H1 (cell line): ENCODE results near the gene CACNA1E. TPM values are rescaled to one million over a fixed set of nuclear protein-coding genes. Genes with fewer than 3 reads are reported as not detected.

ENCODE experiments used
- CTCF ChIA-PET: fragments of 300-600 bp; sonication (Branson Sonifier 250); formaldehyde crosslinking; loops from one replicate; lab custom pipeline; 2021; ENCODE audit not compliant: partially characterized antibody; lab: Charles Lee
- POLR2A ChIA-PET: fragments of 300-600 bp; sonication (Branson Sonifier 250); formaldehyde crosslinking; loops from one replicate; lab custom pipeline; 2021; ENCODE audit warnings: inconsistent platforms; ENCODE audit not compliant: partially characterized antibody; lab: Charles Lee
- DNase-seq, 2 experiments: peaks; one replicate each; pipeline versions ENCODE4 v3.0.0 to v3.0.0-alpha.2; 2010 to 2022; ENCODE audit warnings: low spot score in 2 of 2, low read depth in 1 of 2, mixed read lengths in 1 of 2
- FAIRE-seq: peaks from 2 replicates; lab custom pipeline; 2011; peaks lifted over from hg19 to GRCh38; lab: Jason Lieb, UNC
- H2AFZ ChIP-seq: 2 replicates; pipeline ENCODE4 v1.8.1; 2012; ENCODE audit warnings: low read length, inconsistent platforms
- H2AK5ac ChIP-seq: 2 replicates; pipeline ENCODE4 v1.6.1; 2013; ENCODE audit warnings: low read depth, low read length
- H2BK120ac ChIP-seq: replicated peaks from 2 replicates; pipeline ENCODE3; 2013; ENCODE audit warnings: low read depth, low read length, inconsistent platforms
- H2BK12ac ChIP-seq: 2 replicates; pipeline ENCODE4 v1.6.1; 2013; ENCODE audit warnings: low read depth, low read length
- H2BK15ac ChIP-seq: 2 replicates; pipeline ENCODE4 v1.6.1; 2013; ENCODE audit warnings: low read length
- H2BK20ac ChIP-seq: 2 replicates; pipeline ENCODE4 v1.6.1; 2013; ENCODE audit warnings: low read length
- H2BK5ac ChIP-seq: 2 replicates; pipeline ENCODE4 v1.6.1; 2013; ENCODE audit warnings: low read depth, low read length
- H3K14ac ChIP-seq: 2 replicates; pipeline ENCODE4 v1.6.1; 2013; ENCODE audit warnings: inconsistent platforms; ENCODE audit not compliant: insufficient read length
- H3K18ac ChIP-seq: 2 replicates; pipeline ENCODE4 v1.6.1; 2013; ENCODE audit warnings: low read length; ENCODE audit errors: extremely low read depth
- H3K23ac ChIP-seq: 2 replicates; pipeline ENCODE4 v1.6.1; 2013; ENCODE audit warnings: inconsistent platforms; ENCODE audit not compliant: insufficient read length
- H3K23me2 ChIP-seq: 2 replicates; pipeline ENCODE4 v1.6.1; 2013; ENCODE audit warnings: low read depth, low read length
- H3K27ac ChIP-seq: 2 replicates; pipeline ENCODE4 v1.6.1; 2011; ENCODE audit warnings: low read depth, low read length, inconsistent platforms
- H3K27me3 ChIP-seq, 4 experiments: replicated peaks in 1 of 4; 1 replicate in 1 of 4; 2 replicates in 3 of 4; pipeline versions ENCODE4 v1.6.1 to v1.8.1; 2011 to 2013; ENCODE audit warnings: low read length in 3 of 4, mild to moderate bottlenecking in 3 of 4, inconsistent platforms in 2 of 4, mixed read lengths in 2 of 4, moderate library complexity in 1 of 4; ENCODE audit not compliant: control insufficient read depth in 3 of 4, insufficient read depth in 3 of 4; ENCODE audit errors: extremely low read depth in 1 of 4
- H3K36me3 ChIP-seq, 4 experiments: 2 replicates each; pipeline versions ENCODE4 v1.6.1 to v1.8.1; 2011 to 2013; ENCODE audit warnings: mild to moderate bottlenecking in 4 of 4, low read length in 3 of 4, moderate library complexity in 2 of 4, control low read depth in 1 of 4, inconsistent platforms in 1 of 4; ENCODE audit not compliant: insufficient read depth in 4 of 4, control insufficient read depth in 2 of 4
- H3K4ac ChIP-seq: replicated peaks from 2 replicates; pipeline ENCODE3; 2013; ENCODE audit warnings: low read length, low read depth, mixed read lengths, inconsistent platforms; ENCODE audit not compliant: insufficient read length
- H3K4me1 ChIP-seq, 4 experiments: replicated peaks in 1 of 4; 1 replicate in 1 of 4; 2 replicates in 3 of 4; pipeline versions ENCODE4 v1.6.1 to v1.8.1; 2011 to 2013; ENCODE audit warnings: low read length in 3 of 4, inconsistent platforms in 2 of 4, mixed read lengths in 1 of 4; ENCODE audit not compliant: insufficient read depth in 4 of 4, control insufficient read depth in 3 of 4
- H3K4me2 ChIP-seq, 2 experiments: 2 replicates each; pipeline versions ENCODE4 v1.6.1 to v1.8.1; 2011 to 2013; ENCODE audit warnings: low read depth in 2 of 2, low read length in 2 of 2, control low read depth in 1 of 2, inconsistent platforms in 1 of 2, mild to moderate bottlenecking in 1 of 2; ENCODE audit not compliant: insufficient read depth in 1 of 2
- H3K4me3 ChIP-seq, 4 experiments: fragments of 200-600, 300-600 bp in 1 of 4; sonication (generic), shearing (Covaris generic), sonication (Bioruptor Twin) in 1 of 4; 2 replicates each; pipeline versions ENCODE4 v1.5.1 to v1.8.1; 2011 to 2016; ENCODE audit warnings: low read length in 4 of 4, low read depth in 3 of 4, control low read depth in 2 of 4, inconsistent platforms in 2 of 4, mild to moderate bottlenecking in 2 of 4, mixed read lengths in 1 of 4, moderate library complexity in 1 of 4; ENCODE audit not compliant: insufficient read depth in 2 of 4; ENCODE audit errors: extremely low read depth in 1 of 4
- H3K56ac ChIP-seq: replicated peaks from 2 replicates; pipeline ENCODE3; 2013; ENCODE audit warnings: low read depth, mild to moderate bottlenecking, mixed read lengths, low read length, inconsistent platforms; ENCODE audit not compliant: insufficient read length
- H3K79me1 ChIP-seq: 2 replicates; pipeline ENCODE4 v1.6.1; 2013; ENCODE audit warnings: low read depth, low read length, control low read depth
- H3K79me2 ChIP-seq, 2 experiments: 2 replicates each; pipeline versions ENCODE4 v1.6.1 to v1.8.1; 2012 to 2013; ENCODE audit warnings: low read length in 2 of 2, mild to moderate bottlenecking in 2 of 2, inconsistent platforms in 1 of 2; ENCODE audit not compliant: insufficient read depth in 2 of 2, control insufficient read depth in 1 of 2
- H3K9ac ChIP-seq, 4 experiments: replicated peaks in 1 of 4; 1 replicate in 1 of 4; 2 replicates in 3 of 4; pipeline versions ENCODE4 v1.6.1 to v1.8.1; 2011 to 2013; ENCODE audit warnings: low read depth in 3 of 4, low read length in 3 of 4, control low read depth in 2 of 4, mild to moderate bottlenecking in 2 of 4, moderate library complexity in 2 of 4, inconsistent platforms in 1 of 4; ENCODE audit errors: extremely low read depth in 1 of 4
- H3K9me3 ChIP-seq, 2 experiments: 2 replicates each; pipeline versions ENCODE4 v1.6.1 to v1.8.1; 2012 to 2013; ENCODE audit warnings: mild to moderate bottlenecking in 2 of 2, moderate library complexity in 2 of 2, control low read depth in 1 of 2, inconsistent platforms in 1 of 2, low read depth in 1 of 2, low read length in 1 of 2, mixed read lengths in 1 of 2; ENCODE audit not compliant: insufficient read depth in 2 of 2
- H4K20me1 ChIP-seq, 2 experiments: replicated peaks in 1 of 2; 2 replicates each; pipeline versions ENCODE3 to v1.8.1; 2011 to 2013; ENCODE audit warnings: inconsistent platforms in 2 of 2, low read length in 2 of 2, mild to moderate bottlenecking in 1 of 2; ENCODE audit not compliant: insufficient read depth in 2 of 2, control insufficient read depth in 1 of 2
- H4K5ac ChIP-seq: 2 replicates; pipeline ENCODE4 v1.6.1; 2013; ENCODE audit warnings: low read length, low read depth, mixed read lengths, inconsistent platforms; ENCODE audit not compliant: insufficient read length
- H4K8ac ChIP-seq: 2 replicates; pipeline ENCODE4 v1.8.0; 2013; ENCODE audit warnings: mild to moderate bottlenecking, moderate library complexity, low read length, inconsistent platforms; ENCODE audit not compliant: insufficient read depth; ENCODE audit errors: extremely low read depth
- H4K91ac ChIP-seq: replicated peaks from 2 replicates; pipeline ENCODE3; 2013; ENCODE audit warnings: low read length, mixed read lengths, inconsistent platforms; ENCODE audit not compliant: insufficient read length
- ATF3 ChIP-seq: IDR thresholded peaks from 2 replicates; pipeline ENCODE4 v1.6.1; 2011; ENCODE audit warnings: low read depth, mild to moderate bottlenecking, low read length; ENCODE audit not compliant: insufficient read depth
- BRCA1 ChIP-seq: IDR thresholded peaks from 2 replicates; pipeline ENCODE4 v1.6.1; 2012; ENCODE audit warnings: low read depth, low read length, improper control_type of control experiment
- HDAC2 ChIP-seq, 2 experiments: fragments of 300-600 bp in 1 of 2; sonication (generic) in 1 of 2; IDR thresholded peaks; 2 replicates each; pipeline ENCODE4 v1.6.1; 2011 to 2012; ENCODE audit warnings: low read depth in 2 of 2, low read length in 2 of 2, mild to moderate bottlenecking in 2 of 2, moderate library complexity in 2 of 2, borderline replicate concordance in 1 of 2, inconsistent platforms in 1 of 2
- JUN ChIP-seq: IDR thresholded peaks from 2 replicates; pipeline ENCODE4 v1.6.1; 2011; ENCODE audit warnings: low read depth, mild to moderate bottlenecking, improper control_type of control experiment, low read length
- KDM1A ChIP-seq: fragments of 200-600, 300-600 bp; sonication (generic); IDR thresholded peaks from 2 replicates; pipeline ENCODE4 v1.7.1; 2016; ENCODE audit warnings: mild to moderate bottlenecking, low read length, borderline replicate concordance
- MAX ChIP-seq: IDR thresholded peaks from 2 replicates; pipeline ENCODE4 v1.6.1; 2012; ENCODE audit warnings: inconsistent platforms
- NRF1 ChIP-seq: IDR thresholded peaks from 2 replicates; pipeline ENCODE4 v1.6.1; 2011; ENCODE audit warnings: mild to moderate bottlenecking, low read depth, low read length, improper control_type of control experiment
- RAD21 ChIP-seq, 2 experiments: IDR thresholded peaks in 1 of 2; conservative IDR thresholded peaks in 1 of 2; 2 replicates each; pipeline ENCODE4 v1.6.1; 2011; ENCODE audit warnings: low read depth in 2 of 2, low read length in 2 of 2, improper control_type of control experiment in 1 of 2, inconsistent platforms in 1 of 2, mild to moderate bottlenecking in 1 of 2, moderate library complexity in 1 of 2
- SIX5 ChIP-seq: IDR thresholded peaks from 2 replicates; pipeline ENCODE4 v1.6.1; 2011; ENCODE audit warnings: mild to moderate bottlenecking, low read depth, low read length
- SUZ12 ChIP-seq: fragments of 200-600 bp; sonication (generic); IDR thresholded peaks from 2 replicates; pipeline ENCODE4 v1.6.1; 2012; ENCODE audit warnings: mild to moderate bottlenecking, inconsistent platforms, low read length, moderate library complexity, mixed read lengths
- TAF1 ChIP-seq: IDR thresholded peaks from 2 replicates; pipeline ENCODE4 v1.6.1; 2011; ENCODE audit warnings: mild to moderate bottlenecking, low read depth, low read length
- TCF12 ChIP-seq: IDR thresholded peaks from 2 replicates; pipeline ENCODE4 v1.6.1; 2011; ENCODE audit warnings: low read depth, mild to moderate bottlenecking, low read length
- YY1 ChIP-seq: IDR thresholded peaks from 2 replicates; pipeline ENCODE4 v1.6.1; 2011; ENCODE audit warnings: low read depth, mild to moderate bottlenecking, low read length
- WGBS, 2 experiments: shearing (Covaris generic) in 1 of 2; methylation state at CpG; one replicate each; pipeline versions ENCODE4 v1.1.6 to v1.1.7; 2013 to 2015; ENCODE audit warnings: low lambda C conversion rate in 2 of 2, mixed read lengths in 2 of 2, inconsistent platforms in 1 of 2, low coverage in 1 of 2, missing lambda C conversion rate in 1 of 2; ENCODE audit not compliant: insufficient replicate concordance in 2 of 2, insufficient coverage in 1 of 2, insufficient read length in 1 of 2; ENCODE audit errors: extremely low coverage in 1 of 2, missing lambda C conversion rate in 1 of 2; 5-methylcytosine and 5-hydroxymethylcytosine counted together
- polyA plus RNA-seq, 7 experiments: library from polyadenylated mRNA; depleted of rRNA in 3 of 7; stranded (reverse) in 5 of 7; unstranded in 2 of 7; fragments of >200 nt in 5 of 7; fragments of 200-250 nt in 2 of 7; gene quantifications; 1 replicate in 5 of 7; 2 replicates in 1 of 7; 4 replicates in 1 of 7; pipeline versions ENCODE4 v1.2.1 to v1.2.3, GENCODE V29; 2011 to 2013; ENCODE audit warnings: missing spikeins in 2 of 7, mixed read lengths in 2 of 7
- total RNA-seq: library from RNA; stranded (reverse); fragmentation: NEBNext Ultra II Directional; extraction: Animal tissue kit (Norgen Biotek cat#: 25700); gene quantifications from 2 replicates; pipeline ENCODE4 v1.2.1, GENCODE V29; 2021

CACNA1E gene
- total and polyA plus RNA-seq, 2 of the 8 experiments (the other 6 are each of a cell fraction or from before 2014, with no cell fraction given), result 0.98 to 1.3 TPM

- H3K4me2 ChIP-seq, result no peak overlapping the region
- no peak overlapping the region for H3K4ac ChIP-seq
- no peaks in the 10 kb centered on the region for H4K20me1 ChIP-seq
- no peak overlapping the region for H2BK5ac ChIP-seq
- no peak overlapping the region for H2BK12ac ChIP-seq
- ChIA-PET CTCF (interaction anchor here (0.7 to 2.4 kb wide), 7 partner anchors 8 to 385 kb away, joined by 3 to 6 read pairs (median 4); no protein-coding TSS in a partner anchor), POLR2A (no interaction called here)
- H4K5ac ChIP-seq, result no peak overlapping the region
- no peaks in the 10 kb centered on the region for H3K79me2 ChIP-seq
- no peak overlapping the region for H2BK120ac ChIP-seq
- no peak overlapping the region for H3K14ac ChIP-seq
- H3K36me3 ChIP-seq, result no peaks in the 10 kb centered on the region
- H3K18ac ChIP-seq, result no peak overlapping the region
- peaks cover 0 to 5% (median 3%) of the 10 kb centered on the region in 4 experiments; a peak in 4 of 7 replicates for H3K4me1 ChIP-seq
- H2AFZ ChIP-seq, result no peak overlapping the region
- no peak overlapping the region; the same call in 1 of the 2 replicates for H4K8ac ChIP-seq
- no peaks in the 10 kb centered on the region for H3K79me1 ChIP-seq
- no peak overlapping the region for H3K9ac ChIP-seq
- WGBS, 2 experiments, result 89 to 100% methylated on average over 1 to 3 of the region's 3 CpGs
- no peak overlapping the region for H3K56ac ChIP-seq
- no peak overlapping the region for H2AK5ac ChIP-seq
- no peaks in the 10 kb centered on the region for H3K23me2 ChIP-seq
- no peak for FAIRE-seq
- no peak overlapping the region for H3K4me3 ChIP-seq
- DNase-seq, result no peak
- H2BK15ac ChIP-seq, result no peak overlapping the region
- H3K27ac ChIP-seq, result no peak overlapping the region
- H2BK20ac ChIP-seq, result no peak overlapping the region
- H4K91ac ChIP-seq, result no peak overlapping the region
- no peaks in the 10 kb centered on the region for H3K27me3 ChIP-seq
- no peak overlapping the region for H3K23ac ChIP-seq
- no peaks in the 10 kb centered on the region for H3K9me3 ChIP-seq
- TF ChIP-seq BRCA1, result no peak
- TF ChIP-seq KDM1A, result peak; percentile 51; the same call in 1 of the 2 replicates
- TF ChIP-seq TCF12, result no peak
- no peak for TF ChIP-seq TAF1
- TF ChIP-seq NRF1, result no peak
- TF ChIP-seq YY1, result no peak
- no peak for TF ChIP-seq ATF3
- TF ChIP-seq SUZ12, result no peak
- no peak for TF ChIP-seq SIX5
- no peak for TF ChIP-seq MAX
- no peak for TF ChIP-seq JUN
- TF ChIP-seq RAD21 (IDR thresholded peaks at IDR 0.05 in 1 of 2, conservative IDR thresholded peaks at IDR 0.05 in 1 of 2; ENCODE audit: low read depth in 2 of 2, low read length in 2 of 2), result no peak
- 0 out of 4 replicates have a peak, but pooled peaks of 1 of the 2 experiments have one; percentile 48 for TF ChIP-seq HDAC2 (IDR thresholded peaks at IDR 0.05; ENCODE audit: borderline replicate concordance in 1 of 2, low read depth in 2 of 2, low read length in 2 of 2)
Measured at GRCh38 chr1:181551754-181552153, 68.4 kb downstream of the CACNA1E start.
